Activated T-cell treated with anti-CD3 and anti-CD28 coated beads for 24 hours (primary cell): ENCODE results near the gene ZNF687.

Experiments used
- DNase-seq: peaks from one replicate; pipeline ENCODE4 v3.0.0-alpha.2; 2020; ENCODE audit warnings: low read depth

Gene ZNF687

DNA sequence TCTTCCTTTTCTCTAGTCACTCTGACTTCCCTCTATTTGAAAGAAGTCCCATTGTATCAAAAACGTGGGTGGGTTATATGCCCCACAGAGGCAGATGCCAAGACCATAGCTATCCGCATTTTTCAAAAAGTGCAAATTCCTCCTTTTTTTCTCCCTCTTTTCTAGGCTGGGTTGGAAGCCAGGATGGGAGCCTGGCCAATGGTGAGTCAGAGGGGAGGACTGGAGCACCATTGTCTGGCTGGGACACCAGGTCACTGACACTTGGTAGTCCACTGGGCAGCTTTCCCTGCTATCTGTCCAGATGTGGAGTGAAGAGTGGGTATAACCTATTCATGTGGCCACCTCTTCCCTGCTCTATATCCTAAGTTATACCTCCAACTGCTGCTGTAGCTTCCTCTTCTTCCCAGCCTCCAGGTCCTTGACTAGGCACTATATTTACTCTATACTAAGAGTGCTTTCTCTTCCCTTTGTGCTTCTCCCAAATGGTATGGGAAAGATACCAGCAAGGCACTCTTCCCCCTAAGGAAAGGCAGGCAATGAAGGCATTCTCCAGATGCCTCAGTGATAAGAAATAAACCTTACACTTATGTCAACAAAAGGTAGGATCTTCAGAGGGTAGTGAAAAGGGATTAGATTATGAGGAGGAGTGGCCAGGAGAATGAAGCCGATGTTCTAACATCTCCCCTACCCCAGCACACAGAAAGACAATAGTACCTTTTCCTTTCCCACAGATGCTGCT is 32.2 kb downstream of the ZNF687 start:
- DNase-seq, result no peak

DNA sequence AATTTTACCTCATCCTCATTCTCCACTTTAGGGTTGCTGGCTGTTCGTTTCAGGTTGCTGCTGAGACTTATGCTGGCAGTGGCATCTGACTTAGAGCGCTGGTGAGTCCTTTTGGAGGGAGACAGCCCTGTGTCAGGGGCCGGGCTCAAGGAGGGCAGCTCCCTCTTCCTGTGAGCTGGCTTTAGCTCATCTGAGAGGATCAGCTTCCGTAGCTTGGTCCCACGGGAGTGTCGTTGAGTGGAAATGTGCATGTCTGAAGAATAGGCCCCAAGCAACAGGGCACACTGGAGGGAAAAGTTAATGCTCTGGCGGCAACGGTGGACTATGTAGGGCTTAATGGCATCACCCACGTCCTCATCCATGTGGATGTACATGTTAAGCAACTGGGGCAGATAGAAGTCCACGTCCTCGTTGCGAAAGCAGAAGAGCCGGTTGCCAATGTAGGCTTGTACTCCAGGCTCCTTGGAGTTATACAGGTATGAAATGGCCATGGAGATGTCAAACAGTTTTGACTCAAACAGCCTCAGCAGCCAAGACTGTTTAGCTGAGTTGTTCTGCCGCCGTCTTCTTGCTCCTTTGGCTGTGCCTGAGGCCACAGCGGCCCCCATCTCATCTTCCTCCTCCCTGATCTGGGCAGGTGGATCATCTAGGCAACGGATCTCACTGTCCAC is 33.6 kb downstream of the ZNF687 start:
- no peak for DNase-seq

DNA sequence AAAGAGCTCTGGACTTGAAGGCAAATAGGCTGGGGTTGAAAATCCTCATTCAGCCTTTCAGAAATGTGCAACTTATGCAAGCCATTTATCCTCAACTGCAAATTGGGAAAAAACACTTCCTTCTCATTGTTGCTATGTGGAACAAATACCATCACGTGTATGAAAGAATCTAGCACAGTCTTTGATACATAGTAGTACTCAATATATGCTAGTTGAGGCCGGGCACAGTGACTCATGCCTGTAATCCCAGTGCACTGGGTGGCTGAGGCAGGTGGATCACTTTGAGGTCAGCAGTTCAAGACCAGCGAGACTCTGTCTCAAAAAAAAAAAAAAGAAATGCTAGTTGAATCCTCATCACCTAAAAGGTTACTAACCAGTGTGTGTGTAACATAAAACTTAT is 36.9 kb downstream of the ZNF687 start:
- no peak for DNase-seq

DNA sequence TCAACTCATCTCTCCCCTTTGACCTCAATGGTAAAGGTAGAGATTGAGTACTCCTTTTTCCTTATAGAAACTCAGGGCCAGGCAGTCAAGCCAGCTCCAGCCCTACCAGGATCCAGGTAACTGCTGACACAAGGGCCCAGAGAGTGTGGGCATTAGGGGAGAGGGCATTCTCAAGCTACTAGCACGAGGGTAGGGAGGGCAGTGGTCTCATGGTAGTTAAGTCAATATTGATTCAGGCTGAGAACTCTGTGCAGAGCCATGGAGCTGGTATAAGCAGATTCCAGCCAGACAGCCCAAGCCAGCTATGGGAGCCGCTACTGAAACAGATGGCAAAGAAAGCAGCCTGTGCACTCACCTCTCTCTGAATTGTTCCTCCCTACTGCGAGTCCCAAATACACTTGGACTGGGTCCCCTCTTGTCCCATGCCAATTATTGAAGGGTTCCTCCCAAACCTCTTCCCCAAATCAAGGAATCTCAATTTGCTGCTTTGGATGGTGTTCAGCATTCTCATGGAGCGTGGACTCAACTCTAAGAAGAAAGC is 42.4 kb downstream of the ZNF687 start:
- no peak for DNase-seq

DNA sequence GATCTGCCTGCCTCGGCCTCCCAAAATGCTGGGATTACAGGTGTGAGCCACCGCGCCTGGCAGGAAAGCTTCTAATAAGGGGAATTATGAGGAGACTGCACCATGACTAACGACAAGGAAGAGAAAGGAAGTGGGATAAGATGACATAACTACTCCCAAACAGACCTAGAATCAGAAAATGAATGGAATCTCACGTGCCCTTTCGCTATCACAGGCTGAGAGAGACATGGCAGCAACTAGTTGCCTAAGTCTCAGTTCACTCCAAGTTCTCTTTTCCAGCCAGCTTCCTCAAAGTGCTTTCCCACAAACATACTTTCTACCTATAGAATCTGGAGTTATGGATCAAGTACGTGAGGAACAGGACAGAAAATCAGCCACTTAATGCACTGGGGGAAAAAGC is 43.1 kb downstream of the ZNF687 start:
- no peak for DNase-seq

DNA sequence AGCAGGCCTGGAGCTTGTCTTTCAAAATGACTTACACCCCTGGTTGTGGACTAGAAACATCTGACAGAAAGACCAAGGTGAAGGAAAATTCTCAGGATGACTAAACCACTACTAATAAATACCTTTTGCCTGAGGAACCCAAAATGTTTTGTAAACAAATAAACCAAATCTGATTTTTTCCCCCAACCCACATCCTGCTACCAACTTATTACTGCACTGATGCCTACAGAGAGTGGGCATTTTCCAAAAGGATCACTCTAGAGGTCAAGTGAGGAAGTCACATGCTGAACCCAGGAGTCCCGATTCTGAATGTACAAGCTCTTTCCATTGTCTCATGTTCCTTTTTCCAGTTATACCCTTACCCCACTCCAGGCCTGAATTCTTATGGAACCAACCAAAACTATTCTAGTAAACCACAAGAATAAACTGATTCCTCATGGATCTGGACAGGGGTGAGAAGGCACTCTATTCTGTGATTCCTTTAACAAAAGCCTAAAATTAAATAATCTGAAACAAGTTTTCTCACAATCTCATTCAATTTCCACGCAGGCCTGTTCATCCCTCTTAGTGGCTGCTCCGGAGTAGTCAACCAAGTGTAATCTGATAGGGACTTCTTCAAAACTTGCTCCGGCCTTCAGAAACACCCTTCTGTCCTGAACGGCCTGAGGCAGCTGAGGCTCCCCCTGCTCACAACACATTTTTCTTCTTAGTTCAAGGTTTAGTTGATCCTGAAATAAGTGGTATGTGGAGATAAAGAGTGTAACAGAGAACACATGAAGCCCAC is 43.7 kb downstream of the ZNF687 start:
- no peak for DNase-seq

DNA sequence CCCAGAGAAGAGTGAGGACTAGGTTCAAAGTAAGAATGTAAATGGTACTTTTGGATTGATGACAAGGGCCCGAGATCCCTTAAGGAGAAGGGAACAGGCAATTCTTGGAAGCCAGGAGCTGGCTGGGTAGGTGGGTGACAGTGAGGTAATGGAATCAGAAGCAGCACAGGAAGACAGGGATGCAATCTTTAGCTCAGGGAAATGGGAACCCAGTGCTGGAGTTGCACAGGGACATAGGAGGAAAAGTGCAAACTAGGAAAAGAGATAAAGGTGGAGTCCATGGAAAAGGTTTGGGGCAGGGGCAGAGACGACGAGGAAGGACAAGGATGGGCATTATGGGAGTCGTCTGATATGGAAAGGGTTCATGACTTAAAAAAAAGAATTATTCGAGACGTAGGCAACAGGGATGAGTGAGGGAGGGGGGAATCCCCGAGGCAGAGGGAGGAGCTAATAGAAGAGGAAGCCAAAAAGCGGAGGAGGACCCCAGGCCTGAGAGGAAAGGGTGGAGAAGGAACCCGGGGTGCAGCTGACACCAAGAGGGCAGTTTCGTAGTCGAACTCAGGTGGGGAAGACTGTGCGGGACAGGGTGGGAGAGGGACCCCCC is 44.6 kb downstream of the ZNF687 start:
- peak; percentile 52 for DNase-seq

DNA sequence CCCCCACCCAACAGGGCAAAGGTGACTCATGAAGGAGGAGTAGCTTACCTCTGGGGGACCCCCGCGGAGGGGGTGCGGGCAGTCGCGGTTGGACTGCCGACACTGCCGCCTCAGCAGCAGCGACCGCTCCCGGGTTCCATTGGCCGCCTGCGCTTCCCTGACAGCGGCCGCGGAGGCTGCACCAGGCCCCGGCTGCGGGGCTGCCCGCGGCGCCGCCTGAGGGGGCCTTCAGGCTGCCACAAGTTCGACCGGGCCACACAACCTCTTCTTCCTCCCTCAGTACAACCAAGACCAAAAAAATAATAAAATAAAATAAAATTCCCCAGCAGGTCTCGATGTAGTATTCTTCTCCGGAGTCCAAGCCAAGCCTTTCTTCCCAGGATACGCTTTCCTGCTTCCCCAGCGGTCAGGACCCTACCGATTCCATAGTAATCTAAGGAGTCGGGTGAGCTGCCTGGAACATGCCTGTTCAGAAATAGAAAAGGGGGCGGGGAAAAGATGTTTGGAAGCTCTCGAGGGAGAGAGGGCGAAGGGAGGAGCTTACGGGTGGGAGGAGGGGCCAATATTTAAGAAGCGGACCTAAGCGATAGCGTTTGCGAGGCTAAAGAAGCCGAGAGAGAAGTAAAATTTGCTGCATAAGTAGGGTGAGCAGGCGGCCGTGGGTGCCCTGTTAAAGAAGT is 45.3 kb downstream of the ZNF687 start, which contains the start of gene PI4KB:
Gene PI4KB, minus strand, starts transcription at position 194 of the 680 bp plus-strand sequence. CDS start 10,935 bp downstream, outside the sequence.
- peak; percentile 84 for DNase-seq

DNA sequence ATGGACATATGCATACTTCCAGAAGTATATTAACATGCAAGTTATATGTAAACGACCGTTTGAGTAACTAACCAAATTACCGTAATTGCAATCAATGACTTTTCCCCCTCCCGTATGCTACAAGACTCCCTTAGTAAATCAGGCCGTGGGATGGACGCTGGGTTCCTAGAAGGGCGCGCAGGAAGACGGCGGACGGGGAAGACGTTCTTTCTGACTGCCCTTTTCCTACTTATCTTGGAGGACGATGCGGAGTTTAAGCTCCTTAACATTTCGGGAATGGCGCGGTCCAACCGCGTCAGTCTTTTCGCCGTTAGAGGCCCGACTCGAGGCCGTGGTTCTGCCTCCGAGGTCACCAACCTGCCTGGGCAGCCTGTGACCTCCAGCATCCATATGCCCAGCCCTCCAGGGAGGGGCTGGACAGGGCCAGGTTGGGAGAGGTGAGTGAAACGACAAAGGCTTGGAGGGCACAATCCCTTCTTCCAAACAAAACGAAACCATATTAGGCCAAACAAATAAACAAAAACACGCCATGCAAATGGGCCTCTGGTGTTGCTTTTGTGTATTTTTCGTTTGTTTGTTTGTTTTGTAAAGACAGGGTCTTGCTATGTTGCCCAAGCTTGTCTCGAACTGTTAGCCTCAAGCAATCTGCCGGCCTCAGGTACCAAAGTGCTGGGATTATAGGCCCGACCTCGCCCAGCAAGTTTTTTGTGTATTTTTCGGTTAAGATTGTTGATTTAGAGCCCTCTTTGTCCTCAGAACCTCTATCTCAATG is 46.0 kb downstream of the ZNF687 start:
- no peak for DNase-seq

DNA sequence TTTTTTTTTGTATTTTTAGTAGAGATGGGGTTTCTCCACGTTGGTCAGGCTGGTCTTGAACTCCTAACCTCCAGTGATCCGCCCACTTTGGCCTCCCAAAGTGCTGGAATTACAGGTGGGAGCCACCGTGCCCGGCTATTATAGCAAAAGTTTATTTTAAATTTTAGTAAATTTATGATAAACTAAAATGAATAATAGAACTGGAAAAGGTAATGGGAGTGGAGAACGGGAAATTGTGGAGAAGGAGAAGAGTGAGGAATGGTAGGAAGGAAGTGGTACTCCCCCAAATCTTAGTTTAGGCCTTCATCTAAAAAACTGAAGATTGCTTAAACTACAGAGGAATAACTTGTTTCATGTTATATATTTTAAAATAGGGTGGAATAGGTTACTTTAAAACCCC is 52.7 kb downstream of the ZNF687 start:
- DNase-seq, result no peak

DNA sequence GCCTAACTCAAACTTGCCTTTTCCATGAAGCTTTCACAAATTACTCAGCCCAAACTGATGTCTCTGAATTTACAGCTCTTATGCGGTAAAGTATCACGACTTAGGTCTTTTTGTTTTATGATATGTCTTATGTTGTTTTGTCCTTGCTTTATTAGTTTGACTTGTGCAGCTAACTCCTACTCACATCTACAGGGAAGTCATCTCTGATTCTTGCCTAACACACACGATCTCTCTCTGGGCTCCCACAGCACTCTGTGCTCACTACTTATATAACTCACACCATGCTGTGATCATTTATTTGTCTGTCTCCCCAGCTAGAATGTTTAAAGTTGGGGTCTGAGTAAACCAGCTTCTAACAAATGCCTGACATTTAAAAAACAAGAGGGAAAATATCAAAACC is 54.5 kb downstream of the ZNF687 start:
- DNase-seq, result no peak

DNA sequence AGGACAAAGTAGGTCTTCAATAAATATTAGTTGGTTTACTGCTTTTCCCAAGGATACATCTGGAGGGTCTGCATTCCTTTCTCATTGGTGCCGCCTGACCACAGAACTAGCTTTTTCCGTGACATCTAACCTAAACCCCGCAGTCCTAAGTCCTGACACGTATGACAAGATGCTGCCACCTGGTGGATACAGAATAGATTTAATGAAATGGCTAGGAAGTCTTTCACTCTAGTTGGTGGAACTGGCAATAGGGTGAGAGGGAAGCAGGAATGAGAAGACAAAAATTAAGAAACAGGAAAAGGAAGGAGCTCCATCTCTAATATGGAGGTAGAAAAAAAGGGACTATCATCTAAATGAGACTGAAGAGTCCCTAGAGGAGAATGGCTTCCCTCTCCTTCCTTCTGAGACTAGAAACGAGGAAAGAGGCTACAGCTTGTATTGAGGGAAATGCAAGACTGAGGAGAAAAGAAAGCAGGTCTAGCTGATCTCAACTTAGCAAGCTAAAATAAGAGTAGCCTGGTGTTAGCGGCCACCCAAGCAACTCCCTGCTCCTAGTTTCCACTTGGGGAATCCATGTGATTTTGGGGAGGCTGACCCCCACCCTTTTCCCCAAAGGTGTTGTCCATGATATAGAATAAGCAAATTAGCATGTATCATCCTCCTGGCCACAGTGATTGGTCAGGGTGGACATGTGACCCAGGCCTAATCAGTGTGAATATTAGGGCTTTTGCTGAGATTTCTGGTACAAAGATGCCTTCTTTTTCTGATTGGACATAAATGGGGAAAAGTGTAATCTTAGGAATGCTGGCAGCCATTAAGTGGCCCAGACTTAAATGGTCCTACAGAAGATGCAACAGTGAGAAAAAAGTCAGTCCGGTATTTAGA is 59.0 kb downstream of the ZNF687 start:
- DNase-seq, result peak; percentile 30
